Activated CD4-positive, alpha-beta memory T cell treated with anti-CD3 and anti-CD28 coated beads, Interleukin-2, amount 10 ng/mL, durations not matched to agents 7 days and 5 days (primary cell): ENCODE data around the gene SLC24A5. TPM values are rescaled to one million over a fixed set of nuclear protein-coding genes. Genes with fewer than 3 reads are reported as not detected.

Experiments
- CTCF ChIA-PET: fragments of 350-600 bp; sonication (Branson Sonifier 250); formaldehyde crosslinking; loops from one replicate; lab custom pipeline; 2021; ENCODE audit warnings: antibody characterized with exemption, inconsistent platforms; lab: Charles Lee
- POLR2A ChIA-PET: fragments of 350-600 bp; sonication (Branson Sonifier 250); formaldehyde crosslinking; loops from one replicate; lab custom pipeline; 2021; ENCODE audit warnings: antibody characterized with exemption; lab: Charles Lee
- DNase-seq: peaks from one replicate; pipeline ENCODE4 v3.0.0-alpha.2; 2020
- H3K27ac Mint-ChIP-seq: one replicate; pipeline ENCODE4 v1.8.0; 2021; ENCODE audit warnings: mild to moderate bottlenecking, mixed read lengths
- H3K27me3 Mint-ChIP-seq: one replicate; pipeline ENCODE4 v1.8.0; 2021; ENCODE audit warnings: mixed read lengths
- H3K36me3 Mint-ChIP-seq: one replicate; pipeline ENCODE4 v1.8.0; 2021; ENCODE audit warnings: low read depth, mixed read lengths
- H3K4me1 Mint-ChIP-seq: one replicate; pipeline ENCODE4 v1.8.0; 2021; ENCODE audit warnings: mixed read lengths
- H3K4me3 Mint-ChIP-seq: one replicate; pipeline ENCODE4 v1.8.0; 2021; ENCODE audit warnings: mild to moderate bottlenecking, mixed read lengths
- H3K9me3 Mint-ChIP-seq: one replicate; pipeline ENCODE4 v1.8.0; 2021; ENCODE audit warnings: mixed read lengths
- total RNA-seq, 2 experiments: library from RNA; stranded (reverse); gene quantifications; one replicate each; pipeline ENCODE4 v1.2.3, GENCODE V29; 2021

Gene SLC24A5
- total RNA-seq, 2 experiments from 2014 or later: not detected

GRCh38 chr15:48096355-48096786 lies 24.4 kb upstream of the SLC24A5 start:
- Mint-ChIP-seq H3K4me1 (no peaks in the 10 kb centered on the region), H3K36me3 (no peaks in the 10 kb centered on the region), H3K27me3 (no peaks in the 10 kb centered on the region), H3K9me3 (no peaks in the 10 kb centered on the region), H3K27ac (no peak overlapping the region), H3K4me3 (no peak overlapping the region)
- CTCF ChIA-PET: no interaction called here
- DNase-seq: no peak
- POLR2A ChIA-PET: no interaction called here

GRCh38 chr15:48096813-48097212 lies 24.0 kb upstream of the SLC24A5 start:
- no peaks in the 10 kb centered on the region for H3K4me1 Mint-ChIP-seq
- no peak for DNase-seq
- H3K9me3 Mint-ChIP-seq: no peaks in the 10 kb centered on the region
- no peaks in the 10 kb centered on the region for H3K27me3 Mint-ChIP-seq
- H3K27ac Mint-ChIP-seq: no peak overlapping the region
- no peak overlapping the region for H3K4me3 Mint-ChIP-seq
- ChIA-PET POLR2A (no interaction called here), CTCF (no interaction called here)
- H3K36me3 Mint-ChIP-seq: no peaks in the 10 kb centered on the region

GRCh38 chr15:48097264-48097663 lies 23.5 kb upstream of the SLC24A5 start:
- H3K4me3 Mint-ChIP-seq: no peak overlapping the region
- H3K9me3 Mint-ChIP-seq: no peaks in the 10 kb centered on the region
- H3K4me1 Mint-ChIP-seq: no peaks in the 10 kb centered on the region
- CTCF ChIA-PET: no interaction called here
- no peak for DNase-seq
- POLR2A ChIA-PET: no interaction called here
- no peak overlapping the region for H3K27ac Mint-ChIP-seq
- no peaks in the 10 kb centered on the region for H3K27me3 Mint-ChIP-seq
- H3K36me3 Mint-ChIP-seq: no peaks in the 10 kb centered on the region

- Mint-ChIP-seq H3K9me3 (no peaks in the 10 kb centered on the region), H3K27ac (no peak overlapping the region), H3K36me3 (no peaks in the 10 kb centered on the region), H3K4me3 (no peak overlapping the region), H3K27me3 (peaks cover 5% of the 10 kb centered on the region), H3K4me1 (no peaks in the 10 kb centered on the region)
- POLR2A ChIA-PET: no interaction called here
- DNase-seq: no peak
- CTCF ChIA-PET: no interaction called here
Observed at GRCh38 chr15:48101376-48101961, 19.3 kb upstream of the SLC24A5 start.

- DNase-seq: no peak
- Mint-ChIP-seq H3K9me3 (no peaks in the 10 kb centered on the region), H3K4me1 (no peaks in the 10 kb centered on the region), H3K4me3 (no peak overlapping the region), H3K27me3 (peaks cover 8% of the 10 kb centered on the region), H3K36me3 (no peaks in the 10 kb centered on the region), H3K27ac (no peak overlapping the region)
- ChIA-PET POLR2A (no interaction called here), CTCF (no interaction called here)
Observed at GRCh38 chr15:48102167-48102566, 18.6 kb upstream of the SLC24A5 start.

- Mint-ChIP-seq H3K36me3 (no peaks in the 10 kb centered on the region), H3K27me3 (peaks cover 8% of the 10 kb centered on the region), H3K27ac (no peak overlapping the region), H3K4me1 (no peaks in the 10 kb centered on the region), H3K9me3 (no peaks in the 10 kb centered on the region), H3K4me3 (no peak overlapping the region)
- ChIA-PET POLR2A (no interaction called here), CTCF (no interaction called here)
- no peak for DNase-seq
Observed at GRCh38 chr15:48103647-48104046, 17.1 kb upstream of the SLC24A5 start.

GRCh38 chr15:48105936-48106335 lies 14.9 kb upstream of the SLC24A5 start:
- Mint-ChIP-seq H3K4me1 (no peaks in the 10 kb centered on the region), H3K9me3 (no peaks in the 10 kb centered on the region), H3K27me3 (peaks cover 8% of the 10 kb centered on the region), H3K4me3 (no peak overlapping the region), H3K36me3 (no peaks in the 10 kb centered on the region), H3K27ac (no peak overlapping the region)
- ChIA-PET CTCF (interaction anchor here (1.6 kb wide), 1 partner anchor 23 kb away, joined by 3 read pairs; no protein-coding TSS in a partner anchor), POLR2A (no interaction called here)
- DNase-seq: no peak

- ChIA-PET POLR2A (no interaction called here), CTCF (no interaction called here)
- H3K27ac Mint-ChIP-seq: no peak overlapping the region
- peaks cover 8% of the 10 kb centered on the region for H3K27me3 Mint-ChIP-seq
- H3K36me3 Mint-ChIP-seq: no peaks in the 10 kb centered on the region
- no peaks in the 10 kb centered on the region for H3K4me1 Mint-ChIP-seq
- no peak for DNase-seq
- H3K4me3 Mint-ChIP-seq: no peak overlapping the region
- no peaks in the 10 kb centered on the region for H3K9me3 Mint-ChIP-seq
Observed at GRCh38 chr15:48109212-48109611, 11.6 kb upstream of the SLC24A5 start.

- Mint-ChIP-seq H3K4me1 (no peaks in the 10 kb centered on the region), H3K4me3 (no peak overlapping the region), H3K27ac (no peak overlapping the region), H3K36me3 (no peaks in the 10 kb centered on the region), H3K27me3 (peaks cover 6% of the 10 kb centered on the region), H3K9me3 (no peaks in the 10 kb centered on the region)
- ChIA-PET CTCF (no interaction called here), POLR2A (no interaction called here)
- DNase-seq: no peak
Observed at GRCh38 chr15:48109856-48110531, 10.8 kb upstream of the SLC24A5 start.

- Mint-ChIP-seq H3K4me3 (no peak overlapping the region), H3K27ac (no peak overlapping the region), H3K27me3 (no peaks in the 10 kb centered on the region), H3K9me3 (no peaks in the 10 kb centered on the region), H3K36me3 (no peaks in the 10 kb centered on the region), H3K4me1 (no peaks in the 10 kb centered on the region)
- DNase-seq: no peak
- CTCF ChIA-PET: no interaction called here
- POLR2A ChIA-PET: no interaction called here
Observed at GRCh38 chr15:48112242-48112641, 8.5 kb upstream of the SLC24A5 start.

GRCh38 chr15:48119277-48119676 lies 1.5 kb upstream of the SLC24A5 start:
- Mint-ChIP-seq H3K4me1 (no peaks in the 10 kb centered on the region), H3K27me3 (no peaks in the 10 kb centered on the region), H3K4me3 (no peak overlapping the region), H3K9me3 (no peaks in the 10 kb centered on the region), H3K27ac (no peak overlapping the region), H3K36me3 (no peaks in the 10 kb centered on the region)
- no peak for DNase-seq
- ChIA-PET CTCF (interaction anchor here (0.7 kb wide), 1 partner anchor 567 kb away, joined by 3 read pairs; no protein-coding TSS in a partner anchor), POLR2A (no interaction called here)

- ChIA-PET POLR2A (no interaction called here), CTCF (no interaction called here)
- DNase-seq: no peak
- Mint-ChIP-seq H3K4me1 (no peaks in the 10 kb centered on the region), H3K4me3 (no peak overlapping the region), H3K36me3 (no peaks in the 10 kb centered on the region), H3K9me3 (no peaks in the 10 kb centered on the region), H3K27ac (no peak overlapping the region), H3K27me3 (peaks cover 3% of the 10 kb centered on the region)
Observed at GRCh38 chr15:48121849-48122248, 1.1 kb downstream of the SLC24A5 start.

GRCh38 chr15:48126667-48127355 lies 6.0 kb downstream of the SLC24A5 start:
- POLR2A ChIA-PET: no interaction called here
- H3K4me3 Mint-ChIP-seq: no peak overlapping the region
- peaks cover 3% of the 10 kb centered on the region for H3K27me3 Mint-ChIP-seq
- no peaks in the 10 kb centered on the region for H3K36me3 Mint-ChIP-seq
- H3K4me1 Mint-ChIP-seq: no peaks in the 10 kb centered on the region
- CTCF ChIA-PET: no interaction called here
- DNase-seq: no peak
- no peaks in the 10 kb centered on the region for H3K9me3 Mint-ChIP-seq
- no peak overlapping the region for H3K27ac Mint-ChIP-seq
